Astrocyte of the spinal cord (primary cell): Measurements from ENCODE around the gene PDZD2.

ENCODE experiments used
- DNase-seq: peaks from one replicate; pipeline ENCODE4 v3.0.0; 2011; ENCODE audit warnings: low read depth, low spot score
- H3K4me3 ChIP-seq: 2 replicates; pipeline ENCODE4 v1.5.1; 2011; ENCODE audit warnings: low read depth, mild to moderate bottlenecking, low read length, moderate library complexity
- CTCF ChIP-seq: IDR thresholded peaks from 2 replicates; pipeline ENCODE4 v1.5.1; 2012; ENCODE audit warnings: low read depth, mild to moderate bottlenecking, low read length, inconsistent platforms
- in situ Hi-C: cut with HindIII; loops from 2 replicates; pipeline ENCODE4 v1.10.0; 2017; ENCODE audit warnings: low sequenced_read_pairs

The PDZD2 gene

GRCh38 chr5:31827867-31828266 is 188.9 kb downstream of the PDZD2 start:
- no peak overlapping the region for H3K4me3 ChIP-seq
- in situ Hi-C loops, result no loop called here
- peak; percentile 72 for DNase-seq
- TF ChIP-seq CTCF, result no peak

GRCh38 chr5:31832966-31833365 is 194.0 kb downstream of the PDZD2 start:
- DNase-seq, result no peak
- in situ Hi-C loops, result no loop called here
- no peak overlapping the region for H3K4me3 ChIP-seq
- TF ChIP-seq CTCF, result no peak

GRCh38 chr5:31833710-31834109 is 194.8 kb downstream of the PDZD2 start:
- DNase-seq, result no peak
- in situ Hi-C loops, result no loop called here

GRCh38 chr5:31844622-31845345 is 205.9 kb downstream of the PDZD2 start:
- no peak overlapping the region for H3K4me3 ChIP-seq
- TF ChIP-seq CTCF, result peak; percentile 0
- DNase-seq, result no peak
- in situ Hi-C loops, result no loop called here

More at GRCh38 chr5:31833710-31834109, 194.8 kb downstream of the PDZD2 start:
- H3K4me3 ChIP-seq, result no peak overlapping the region
- TF ChIP-seq CTCF, result no peak

GRCh38 chr5:31845361-31845760 is 206.4 kb downstream of the PDZD2 start:
- DNase-seq, result peak; percentile 53
- no peak overlapping the region for H3K4me3 ChIP-seq
- in situ Hi-C loops, result no loop called here
- no peak for TF ChIP-seq CTCF

GRCh38 chr5:31846934-31847333 is 208.0 kb downstream of the PDZD2 start:
- no peak for DNase-seq
- TF ChIP-seq CTCF, result no peak
- in situ Hi-C loops, result no loop called here
- H3K4me3 ChIP-seq, result no peak overlapping the region
